ENCODE data around the gene RPAP3. TPM values are rescaled to one million over a fixed set of nuclear protein-coding genes. Genes with fewer than 3 reads are reported as not detected.
"Not testable (repeated sequence)": the region's sequence is repeated elsewhere in the genome, so short reads cannot be mapped to it uniquely, and the experiment has no call there.

The RPAP3 gene
- total RNA-seq, 1 experiment from 2014 or later = 44.4 TPM

GRCh38 chr12:47635770-47636169 is 70.1 kb downstream of the RPAP3 start:
- DNase-seq (ENCODE audit: low spot score); in situ Hi-C loops (cut with HindIII; ENCODE audit: low sequenced_read_pairs): not testable (repeated sequence)

GRCh38 chr12:47634127-47634526 is 71.7 kb downstream of the RPAP3 start:
- DNase-seq (ENCODE audit: low spot score) = no peak
- in situ Hi-C loops (cut with HindIII; ENCODE audit: low sequenced_read_pairs) = no loop called here

GRCh38 chr12:47621960-47622359 is 83.9 kb downstream of the RPAP3 start:
- no peak for DNase-seq (ENCODE audit: low spot score)
- in situ Hi-C loops (cut with HindIII; ENCODE audit: low sequenced_read_pairs) = no loop called here

- no peak for DNase-seq (ENCODE audit: low spot score)
- in situ Hi-C loops (cut with HindIII; ENCODE audit: low sequenced_read_pairs) = no loop called here
These were observed 88.4 kb downstream of the RPAP3 start for GRCh38 chr12:47617476-47617875.

GRCh38 chr12:47616440-47616839 is 89.4 kb downstream of the RPAP3 start:
- no peak for DNase-seq (ENCODE audit: low spot score)
- in situ Hi-C loops (cut with HindIII; ENCODE audit: low sequenced_read_pairs) = no loop called here

- no peak for DNase-seq (ENCODE audit: low spot score)
- in situ Hi-C loops (cut with HindIII; ENCODE audit: low sequenced_read_pairs) = no loop called here
These were observed 90.1 kb downstream of the RPAP3 start for GRCh38 chr12:47615711-47616110.

GRCh38 chr12:47614521-47614920 is 91.3 kb downstream of the RPAP3 start:
- no peak for DNase-seq (ENCODE audit: low spot score)
- in situ Hi-C loops (cut with HindIII; ENCODE audit: low sequenced_read_pairs) = no loop called here

GRCh38 chr12:47612953-47613352 is 92.9 kb downstream of the RPAP3 start:
- in situ Hi-C loops (cut with HindIII; ENCODE audit: low sequenced_read_pairs) = no loop called here
- DNase-seq (ENCODE audit: low spot score) = no peak

- in situ Hi-C loops (cut with HindIII; ENCODE audit: low sequenced_read_pairs) = no loop called here
- no peak for DNase-seq (ENCODE audit: low spot score)
These were observed 93.9 kb downstream of the RPAP3 start for GRCh38 chr12:47611906-47612305.

Other genes with a start within 250 kb of the RPAP3 start
- 1.9 TPM in 1 of 2 replicates, not detected in the other for gene ENDOU, start 19.5 kb upstream of the RPAP3 start, total RNA-seq (2014; rRNA removed; shearing (Covaris generic))
- gene RAPGEF3, start 52.9 kb upstream of the RPAP3 start, total RNA-seq (2014; rRNA removed; shearing (Covaris generic)) = 6.1 and 9.0 TPM in 2 replicates
- 32.3 and 34.4 TPM in 2 replicates for gene SLC48A1, start 67.2 kb upstream of the RPAP3 start, total RNA-seq (2014; rRNA removed; shearing (Covaris generic))
- 26.8 and 46.8 TPM in 2 replicates for gene HDAC7, start 113.9 kb upstream of the RPAP3 start, total RNA-seq (2014; rRNA removed; shearing (Covaris generic))
- 0.06 and 0.07 TPM in 2 replicates for gene VDR, start 199.0 kb upstream of the RPAP3 start, total RNA-seq (2014; rRNA removed; shearing (Covaris generic))

Data from G401 (cell line).